ENCODE results near the gene NYAP1. TPM values are rescaled to one million over a fixed set of nuclear protein-coding genes. Genes with fewer than 3 reads are reported as not detected.
"Not testable (repeated sequence)": the region's sequence is repeated elsewhere in the genome, so short reads cannot be mapped to it uniquely, and the experiment has no call there.

NYAP1 gene
- total RNA-seq, 2 donors from 2014 or later: 7.9 to 9.3 TPM

- peak; percentile 100 for DNase-seq
- Mint-ChIP-seq H3K4me1 (peaks cover 29% of the 10 kb centered on the region), H3K27me3 (ENCODE audit: insufficient read depth) (peaks cover 1% of the 10 kb centered on the region), H3K4me3 (peak within 1 kb of the TSS; percentile 88), H3K9me3 (no peaks in the 10 kb centered on the region), H3K36me3 (ENCODE audit: low read depth) (no peaks in the 10 kb centered on the region), H3K27ac (peak within 1 kb of the TSS; percentile 92)
- WGBS, 2 experiments (ENCODE audit: insufficient coverage in 1 of 2, insufficient read length in 1 of 2): 0% methylated on average over 43 to 60 of the region's 60 CpGs
- no peaks in the 10 kb centered on the region for H3K9me3 ChIP-seq (ENCODE audit: control insufficient read depth, low read length)
- H3K36me3 ChIP-seq (ENCODE audit: control insufficient read depth, insufficient read depth, low read length): no peaks in the 10 kb centered on the region
- H3K4me1 ChIP-seq (ENCODE audit: control insufficient read depth, insufficient read depth, low read length): peaks cover 5% of the 10 kb centered on the region
- H3K27ac ChIP-seq (ENCODE audit: low read depth, low read length): no peak within 1 kb of the TSS
- H3K9ac ChIP-seq (ENCODE audit: extremely low read depth, low read length, poor library complexity, severe bottlenecking): peak within 1 kb of the TSS; percentile 68
- peak within 1 kb of the TSS; percentile 98 for H3K4me3 ChIP-seq (ENCODE audit: low read length)
- TF ChIP-seq CTCF (conservative IDR thresholded peaks at IDR 0.05): no peak
- no peaks in the 10 kb centered on the region for H3K27me3 ChIP-seq (ENCODE audit: control insufficient read depth, insufficient read depth, low read length, poor library complexity, severe bottlenecking)
Measured at GRCh38 chr7:100538654-100539435, 55.1 kb downstream of the NYAP1 start, which contains the start of gene AGFG2. AGFG2 (plus strand) TSS chr7:100539203; CDS start chr7:100539347, 144 bp downstream.

GRCh38 chr7:100539436-100540006, 55.8 kb downstream of the NYAP1 start:
- peaks cover 36% of the 10 kb centered on the region for H3K4me1 Mint-ChIP-seq
- H3K27me3 Mint-ChIP-seq (ENCODE audit: insufficient read depth): peaks cover 1% of the 10 kb centered on the region
- H3K4me3 Mint-ChIP-seq: peak overlapping the region; percentile 88
- no peaks in the 10 kb centered on the region for H3K36me3 Mint-ChIP-seq (ENCODE audit: low read depth)
- DNase-seq: peak; percentile 73
- peak overlapping the region; percentile 68 for H3K9ac ChIP-seq (ENCODE audit: extremely low read depth, low read length, poor library complexity, severe bottlenecking)
- no peak overlapping the region for H3K27ac ChIP-seq (ENCODE audit: low read depth, low read length)
- H3K27me3 ChIP-seq (ENCODE audit: control insufficient read depth, insufficient read depth, low read length, poor library complexity, severe bottlenecking): no peaks in the 10 kb centered on the region
- no peak for TF ChIP-seq CTCF (conservative IDR thresholded peaks at IDR 0.05)
- no peaks in the 10 kb centered on the region for H3K9me3 ChIP-seq (ENCODE audit: control insufficient read depth, low read length)
- H3K4me3 ChIP-seq (ENCODE audit: low read length): peak overlapping the region; percentile 98
- H3K4me1 ChIP-seq (ENCODE audit: control insufficient read depth, insufficient read depth, low read length): peaks cover 11% of the 10 kb centered on the region
- no peaks in the 10 kb centered on the region for H3K9me3 Mint-ChIP-seq
- WGBS, 2 experiments (ENCODE audit: insufficient coverage in 1 of 2, insufficient read length in 1 of 2): 0 to 2% methylated on average over 17 to 44 of the region's 44 CpGs
- no peaks in the 10 kb centered on the region for H3K36me3 ChIP-seq (ENCODE audit: control insufficient read depth, insufficient read depth, low read length)
- peak overlapping the region; percentile 89 for H3K27ac Mint-ChIP-seq

- 37 to 56% methylated on average over 1 to 6 of the region's 6 CpGs for WGBS, 2 experiments (ENCODE audit: insufficient coverage in 1 of 2, insufficient read length in 1 of 2)
- Histone ChIP-seq H3K9me3 (ENCODE audit: control insufficient read depth, low read length) (no peaks in the 10 kb centered on the region), H3K36me3 (ENCODE audit: control insufficient read depth, insufficient read depth, low read length) (no peaks in the 10 kb centered on the region), H3K9ac (ENCODE audit: extremely low read depth, low read length, poor library complexity, severe bottlenecking) (peak overlapping the region; percentile 68), H3K27me3 (ENCODE audit: control insufficient read depth, insufficient read depth, low read length, poor library complexity, severe bottlenecking) (no peaks in the 10 kb centered on the region), H3K27ac (ENCODE audit: low read depth, low read length) (no peak overlapping the region), H3K4me1 (ENCODE audit: control insufficient read depth, insufficient read depth, low read length) (peaks cover 13% of the 10 kb centered on the region), H3K4me3 (ENCODE audit: low read length) (peak overlapping the region; percentile 98)
- Mint-ChIP-seq H3K27ac (peak overlapping the region; percentile 89), H3K9me3 (no peaks in the 10 kb centered on the region), H3K4me1 (peaks cover 42% of the 10 kb centered on the region), H3K27me3 (ENCODE audit: insufficient read depth) (no peaks in the 10 kb centered on the region), H3K4me3 (peak overlapping the region; percentile 88), H3K36me3 (ENCODE audit: low read depth) (no peaks in the 10 kb centered on the region)
- no peak for DNase-seq
- no peak for TF ChIP-seq CTCF (conservative IDR thresholded peaks at IDR 0.05)
Measured at GRCh38 chr7:100540073-100540723, 56.5 kb downstream of the NYAP1 start.

GRCh38 chr7:100541309-100541708, 57.6 kb downstream of the NYAP1 start:
- H3K4me1 ChIP-seq (ENCODE audit: control insufficient read depth, insufficient read depth, low read length): peaks cover 23% of the 10 kb centered on the region
- Mint-ChIP-seq H3K4me3 (peak overlapping the region; percentile 88), H3K27ac (peak overlapping the region; percentile 91), H3K4me1 (peaks cover 53% of the 10 kb centered on the region)
- H3K4me3 ChIP-seq (ENCODE audit: low read length): peak overlapping the region; percentile 98
- not testable (repeated sequence) for H3K9me3 Mint-ChIP-seq; H3K9ac ChIP-seq (ENCODE audit: extremely low read depth, low read length, poor library complexity, severe bottlenecking); H3K27me3 ChIP-seq (ENCODE audit: control insufficient read depth, insufficient read depth, low read length, poor library complexity, severe bottlenecking); H3K27me3 Mint-ChIP-seq (ENCODE audit: insufficient read depth); H3K36me3 ChIP-seq (ENCODE audit: control insufficient read depth, insufficient read depth, low read length); H3K9me3 ChIP-seq (ENCODE audit: control insufficient read depth, low read length); H3K36me3 Mint-ChIP-seq (ENCODE audit: low read depth); H3K27ac ChIP-seq (ENCODE audit: low read depth, low read length); DNase-seq
- WGBS, 2 experiments (ENCODE audit: insufficient coverage in 1 of 2, insufficient read length in 1 of 2): 85 to 94% methylated on average over 7 of the region's 7 CpGs
